H1 (cell line): ENCODE measurements around the gene SLC12A8. TPM values are rescaled to one million over a fixed set of nuclear protein-coding genes. Genes with fewer than 3 reads are reported as not detected.

Source experiments
- CTCF ChIA-PET: fragments of 300-600 bp; sonication (Branson Sonifier 250); formaldehyde crosslinking; loops from one replicate; lab custom pipeline; 2021; ENCODE audit not compliant: partially characterized antibody; lab: Charles Lee
- POLR2A ChIA-PET: fragments of 300-600 bp; sonication (Branson Sonifier 250); formaldehyde crosslinking; loops from one replicate; lab custom pipeline; 2021; ENCODE audit warnings: inconsistent platforms; ENCODE audit not compliant: partially characterized antibody; lab: Charles Lee
- DNase-seq, 2 experiments: peaks; one replicate each; pipeline versions ENCODE4 v3.0.0 to v3.0.0-alpha.2; 2010 to 2022; ENCODE audit warnings: low spot score in 2 of 2, low read depth in 1 of 2, mixed read lengths in 1 of 2
- FAIRE-seq: peaks from 2 replicates; lab custom pipeline; 2011; peaks lifted over from hg19 to GRCh38; lab: Jason Lieb, UNC
- H2AFZ ChIP-seq: 2 replicates; pipeline ENCODE4 v1.8.1; 2012; ENCODE audit warnings: low read length, inconsistent platforms
- H2AK5ac ChIP-seq: 2 replicates; pipeline ENCODE4 v1.6.1; 2013; ENCODE audit warnings: low read depth, low read length
- H2BK120ac ChIP-seq: replicated peaks from 2 replicates; pipeline ENCODE3; 2013; ENCODE audit warnings: low read depth, low read length, inconsistent platforms
- H2BK12ac ChIP-seq: 2 replicates; pipeline ENCODE4 v1.6.1; 2013; ENCODE audit warnings: low read depth, low read length
- H2BK15ac ChIP-seq: 2 replicates; pipeline ENCODE4 v1.6.1; 2013; ENCODE audit warnings: low read length
- H2BK20ac ChIP-seq: 2 replicates; pipeline ENCODE4 v1.6.1; 2013; ENCODE audit warnings: low read length
- H2BK5ac ChIP-seq: 2 replicates; pipeline ENCODE4 v1.6.1; 2013; ENCODE audit warnings: low read depth, low read length
- H3K14ac ChIP-seq: 2 replicates; pipeline ENCODE4 v1.6.1; 2013; ENCODE audit warnings: inconsistent platforms; ENCODE audit not compliant: insufficient read length
- H3K18ac ChIP-seq: 2 replicates; pipeline ENCODE4 v1.6.1; 2013; ENCODE audit warnings: low read length; ENCODE audit errors: extremely low read depth
- H3K23ac ChIP-seq: 2 replicates; pipeline ENCODE4 v1.6.1; 2013; ENCODE audit warnings: inconsistent platforms; ENCODE audit not compliant: insufficient read length
- H3K23me2 ChIP-seq: 2 replicates; pipeline ENCODE4 v1.6.1; 2013; ENCODE audit warnings: low read depth, low read length
- H3K27ac ChIP-seq: 2 replicates; pipeline ENCODE4 v1.6.1; 2011; ENCODE audit warnings: low read depth, low read length, inconsistent platforms
- H3K27me3 ChIP-seq, 4 experiments: replicated peaks in 1 of 4; 1 replicate in 1 of 4; 2 replicates in 3 of 4; pipeline versions ENCODE4 v1.6.1 to v1.8.1; 2011 to 2013; ENCODE audit warnings: low read length in 3 of 4, mild to moderate bottlenecking in 3 of 4, inconsistent platforms in 2 of 4, mixed read lengths in 2 of 4, moderate library complexity in 1 of 4; ENCODE audit not compliant: control insufficient read depth in 3 of 4, insufficient read depth in 3 of 4; ENCODE audit errors: extremely low read depth in 1 of 4
- H3K36me3 ChIP-seq, 4 experiments: 2 replicates each; pipeline versions ENCODE4 v1.6.1 to v1.8.1; 2011 to 2013; ENCODE audit warnings: mild to moderate bottlenecking in 4 of 4, low read length in 3 of 4, moderate library complexity in 2 of 4, control low read depth in 1 of 4, inconsistent platforms in 1 of 4; ENCODE audit not compliant: insufficient read depth in 4 of 4, control insufficient read depth in 2 of 4
- H3K4ac ChIP-seq: replicated peaks from 2 replicates; pipeline ENCODE3; 2013; ENCODE audit warnings: low read length, low read depth, mixed read lengths, inconsistent platforms; ENCODE audit not compliant: insufficient read length
- H3K4me1 ChIP-seq, 4 experiments: replicated peaks in 1 of 4; 1 replicate in 1 of 4; 2 replicates in 3 of 4; pipeline versions ENCODE4 v1.6.1 to v1.8.1; 2011 to 2013; ENCODE audit warnings: low read length in 3 of 4, inconsistent platforms in 2 of 4, mixed read lengths in 1 of 4; ENCODE audit not compliant: insufficient read depth in 4 of 4, control insufficient read depth in 3 of 4
- H3K4me2 ChIP-seq, 2 experiments: 2 replicates each; pipeline versions ENCODE4 v1.6.1 to v1.8.1; 2011 to 2013; ENCODE audit warnings: low read depth in 2 of 2, low read length in 2 of 2, control low read depth in 1 of 2, inconsistent platforms in 1 of 2, mild to moderate bottlenecking in 1 of 2; ENCODE audit not compliant: insufficient read depth in 1 of 2
- H3K4me3 ChIP-seq, 4 experiments: fragments of 200-600, 300-600 bp in 1 of 4; sonication (generic), shearing (Covaris generic), sonication (Bioruptor Twin) in 1 of 4; 2 replicates each; pipeline versions ENCODE4 v1.5.1 to v1.8.1; 2011 to 2016; ENCODE audit warnings: low read length in 4 of 4, low read depth in 3 of 4, control low read depth in 2 of 4, inconsistent platforms in 2 of 4, mild to moderate bottlenecking in 2 of 4, mixed read lengths in 1 of 4, moderate library complexity in 1 of 4; ENCODE audit not compliant: insufficient read depth in 2 of 4; ENCODE audit errors: extremely low read depth in 1 of 4
- H3K56ac ChIP-seq: replicated peaks from 2 replicates; pipeline ENCODE3; 2013; ENCODE audit warnings: low read depth, mild to moderate bottlenecking, mixed read lengths, low read length, inconsistent platforms; ENCODE audit not compliant: insufficient read length
- H3K79me1 ChIP-seq: 2 replicates; pipeline ENCODE4 v1.6.1; 2013; ENCODE audit warnings: low read depth, low read length, control low read depth
- H3K79me2 ChIP-seq, 2 experiments: 2 replicates each; pipeline versions ENCODE4 v1.6.1 to v1.8.1; 2012 to 2013; ENCODE audit warnings: low read length in 2 of 2, mild to moderate bottlenecking in 2 of 2, inconsistent platforms in 1 of 2; ENCODE audit not compliant: insufficient read depth in 2 of 2, control insufficient read depth in 1 of 2
- H3K9ac ChIP-seq, 4 experiments: replicated peaks in 1 of 4; 1 replicate in 1 of 4; 2 replicates in 3 of 4; pipeline versions ENCODE4 v1.6.1 to v1.8.1; 2011 to 2013; ENCODE audit warnings: low read depth in 3 of 4, low read length in 3 of 4, control low read depth in 2 of 4, mild to moderate bottlenecking in 2 of 4, moderate library complexity in 2 of 4, inconsistent platforms in 1 of 4; ENCODE audit errors: extremely low read depth in 1 of 4
- H3K9me3 ChIP-seq, 2 experiments: 2 replicates each; pipeline versions ENCODE4 v1.6.1 to v1.8.1; 2012 to 2013; ENCODE audit warnings: mild to moderate bottlenecking in 2 of 2, moderate library complexity in 2 of 2, control low read depth in 1 of 2, inconsistent platforms in 1 of 2, low read depth in 1 of 2, low read length in 1 of 2, mixed read lengths in 1 of 2; ENCODE audit not compliant: insufficient read depth in 2 of 2
- H4K20me1 ChIP-seq, 2 experiments: replicated peaks in 1 of 2; 2 replicates each; pipeline versions ENCODE3 to v1.8.1; 2011 to 2013; ENCODE audit warnings: inconsistent platforms in 2 of 2, low read length in 2 of 2, mild to moderate bottlenecking in 1 of 2; ENCODE audit not compliant: insufficient read depth in 2 of 2, control insufficient read depth in 1 of 2
- H4K5ac ChIP-seq: 2 replicates; pipeline ENCODE4 v1.6.1; 2013; ENCODE audit warnings: low read length, low read depth, mixed read lengths, inconsistent platforms; ENCODE audit not compliant: insufficient read length
- H4K8ac ChIP-seq: 2 replicates; pipeline ENCODE4 v1.8.0; 2013; ENCODE audit warnings: mild to moderate bottlenecking, moderate library complexity, low read length, inconsistent platforms; ENCODE audit not compliant: insufficient read depth; ENCODE audit errors: extremely low read depth
- H4K91ac ChIP-seq: replicated peaks from 2 replicates; pipeline ENCODE3; 2013; ENCODE audit warnings: low read length, mixed read lengths, inconsistent platforms; ENCODE audit not compliant: insufficient read length
- BCL11A ChIP-seq, 2 experiments: IDR thresholded peaks; one replicate each; pipeline ENCODE4 v1.6.1; 2011; ENCODE audit warnings: low read depth in 2 of 2, low read length in 2 of 2, mild to moderate bottlenecking in 2 of 2
- CBX5 ChIP-seq: fragments of 300-800, 300-1000 bp; sonication (generic); IDR thresholded peaks from 2 replicates; pipeline ENCODE4 v1.7.1; 2016; ENCODE audit warnings: antibody characterized with exemption, low read length, low read depth
- EGR1 ChIP-seq: IDR thresholded peaks from 2 replicates; pipeline ENCODE4 v1.6.1; 2011; ENCODE audit warnings: low read depth, low read length, borderline replicate concordance
- GTF2F1 ChIP-seq: IDR thresholded peaks from 2 replicates; pipeline ENCODE4 v1.6.1; 2012; ENCODE audit warnings: low read depth, low read length, improper control_type of control experiment, borderline replicate concordance
- JUND ChIP-seq: IDR thresholded peaks from 2 replicates; pipeline ENCODE4 v1.6.1; 2011; ENCODE audit warnings: mild to moderate bottlenecking, improper control_type of control experiment, low read length
- KDM5A ChIP-seq: fragments of 200-600 bp; IDR thresholded peaks from 2 replicates; pipeline ENCODE4 v1.7.1; 2012; ENCODE audit warnings: mild to moderate bottlenecking, low read length, inconsistent platforms, mixed read lengths
- MAFK ChIP-seq: IDR thresholded peaks from 2 replicates; pipeline ENCODE4 v1.6.1; 2012; ENCODE audit warnings: low read depth, mild to moderate bottlenecking, improper control_type of control experiment, low read length
- POLR2A ChIP-seq, 2 experiments: IDR thresholded peaks; 1 replicate in 1 of 2; 2 replicates in 1 of 2; pipeline ENCODE4 v1.6.1; 2011; ENCODE audit warnings: low read depth in 2 of 2, low read length in 2 of 2, mild to moderate bottlenecking in 2 of 2; ENCODE audit errors: control extremely low read depth in 1 of 2
- RXRA ChIP-seq: IDR thresholded peaks from 2 replicates; pipeline ENCODE4 v1.6.1; 2011; ENCODE audit warnings: low read depth, mild to moderate bottlenecking, low read length, moderate library complexity; ENCODE audit not compliant: insufficient read depth
- SUZ12 ChIP-seq: fragments of 200-600 bp; sonication (generic); IDR thresholded peaks from 2 replicates; pipeline ENCODE4 v1.6.1; 2012; ENCODE audit warnings: mild to moderate bottlenecking, inconsistent platforms, low read length, moderate library complexity, mixed read lengths
- ZNF274 ChIP-seq: IDR thresholded peaks from 2 replicates; pipeline ENCODE4 v1.7.0; 2012; ENCODE audit warnings: low read length, borderline replicate concordance; ENCODE audit errors: extremely low read depth
- WGBS, 2 experiments: shearing (Covaris generic) in 1 of 2; methylation state at CpG; one replicate each; pipeline versions ENCODE4 v1.1.6 to v1.1.7; 2013 to 2015; ENCODE audit warnings: low lambda C conversion rate in 2 of 2, mixed read lengths in 2 of 2, inconsistent platforms in 1 of 2, low coverage in 1 of 2, missing lambda C conversion rate in 1 of 2; ENCODE audit not compliant: insufficient replicate concordance in 2 of 2, insufficient coverage in 1 of 2, insufficient read length in 1 of 2; ENCODE audit errors: extremely low coverage in 1 of 2, missing lambda C conversion rate in 1 of 2; 5-methylcytosine and 5-hydroxymethylcytosine counted together
- polyA plus RNA-seq, 7 experiments: library from polyadenylated mRNA; depleted of rRNA in 3 of 7; stranded (reverse) in 5 of 7; unstranded in 2 of 7; fragments of >200 nt in 5 of 7; fragments of 200-250 nt in 2 of 7; gene quantifications; 1 replicate in 5 of 7; 2 replicates in 1 of 7; 4 replicates in 1 of 7; pipeline versions ENCODE4 v1.2.1 to v1.2.3, GENCODE V29; 2011 to 2013; ENCODE audit warnings: missing spikeins in 2 of 7, mixed read lengths in 2 of 7
- total RNA-seq: library from RNA; stranded (reverse); fragmentation: NEBNext Ultra II Directional; extraction: Animal tissue kit (Norgen Biotek cat#: 25700); gene quantifications from 2 replicates; pipeline ENCODE4 v1.2.1, GENCODE V29; 2021
- TF ChIP-seq, protein P1 (sequence below): IDR thresholded peaks from 2 replicates; pipeline ENCODE4 v1.6.1; 2012; ENCODE audit warnings: low read length, inconsistent platforms

The SLC12A8 gene
- total and polyA plus RNA-seq, 2 of the 8 experiments (the other 6 are each of a cell fraction or from before 2014, with no cell fraction given): 13.7 to 14.4 TPM

DNA sequence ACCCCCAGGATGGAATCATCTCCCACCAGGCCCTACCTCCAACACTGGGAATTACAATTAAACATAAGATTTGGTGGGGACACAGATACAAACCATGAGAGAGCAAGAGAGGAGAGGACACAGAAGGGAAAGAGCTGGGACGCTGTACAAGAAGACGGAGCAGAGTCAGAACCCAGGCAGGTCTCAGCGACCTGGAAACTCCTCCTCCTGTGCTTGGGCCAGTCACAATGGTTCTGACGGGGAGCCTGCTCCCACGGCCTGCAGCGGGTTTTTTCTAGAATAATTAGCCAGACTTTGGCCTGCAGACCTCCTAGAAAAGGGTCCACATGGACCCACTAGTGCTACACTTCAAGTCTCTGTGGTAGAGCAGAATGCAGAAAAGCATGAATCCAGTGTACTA is 5.6 kb downstream of the SLC12A8 start:
- Histone ChIP-seq H3K9ac (no peak overlapping the region), H2BK20ac (no peak overlapping the region), H3K18ac (no peak overlapping the region), H4K5ac (no peak overlapping the region), H2BK120ac (no peak overlapping the region), H2AFZ (no peak overlapping the region), H3K36me3 (peaks cover 0 to 2% (median 0%) of the 10 kb centered on the region in 4 experiments; a peak in 1 of 8 replicates), H3K23me2 (peaks cover 2% of the 10 kb centered on the region; the same call in 1 of the 2 replicates), H3K79me1 (no peaks in the 10 kb centered on the region), H3K4me1 (peaks cover 0 to 8% (median 4%) of the 10 kb centered on the region in 4 experiments; a peak in 4 of 7 replicates), H3K27ac (no peak overlapping the region), H4K8ac (no peak overlapping the region), H2BK12ac (no peak overlapping the region), H3K56ac (no peak overlapping the region), H3K14ac (no peak overlapping the region), H3K23ac (no peak overlapping the region), H3K4me2 (no peak overlapping the region), H3K79me2 (no peaks in the 10 kb centered on the region), H2BK15ac (no peak overlapping the region), H3K27me3 (no peaks in the 10 kb centered on the region), H3K4me3 (no peak overlapping the region), H3K4ac (no peak overlapping the region), H2AK5ac (no peak overlapping the region), H2BK5ac (no peak overlapping the region), H4K91ac (no peak overlapping the region), H4K20me1 (no peaks in the 10 kb centered on the region), H3K9me3 (no peaks in the 10 kb centered on the region)
- ChIA-PET POLR2A (no interaction called here), CTCF (no interaction called here)
- WGBS, 2 experiments: 84% methylated on average over 6 of the region's 6 CpGs; no CpG with 5 or more reads in 1 of the 2 experiments
- no peak for FAIRE-seq
- no peak for DNase-seq
- TF ChIP-seq POLR2A (IDR thresholded peaks at IDR 0.05; ENCODE audit: control extremely low read depth in 1 of 2, low read depth in 2 of 2, low read length in 2 of 2) (no peak), JUND (no peak), ZNF274 (no peak), GTF2F1 (no peak), MAFK (no peak), KDM5A (no peak), EGR1 (no peak), BCL11A (IDR thresholded peaks at IDR 0.05; ENCODE audit: low read depth in 2 of 2, low read length in 2 of 2) (no peak), CBX5 (no peak), SUZ12 (no peak), RXRA (no peak)
- TF ChIP-seq, protein P1, sequence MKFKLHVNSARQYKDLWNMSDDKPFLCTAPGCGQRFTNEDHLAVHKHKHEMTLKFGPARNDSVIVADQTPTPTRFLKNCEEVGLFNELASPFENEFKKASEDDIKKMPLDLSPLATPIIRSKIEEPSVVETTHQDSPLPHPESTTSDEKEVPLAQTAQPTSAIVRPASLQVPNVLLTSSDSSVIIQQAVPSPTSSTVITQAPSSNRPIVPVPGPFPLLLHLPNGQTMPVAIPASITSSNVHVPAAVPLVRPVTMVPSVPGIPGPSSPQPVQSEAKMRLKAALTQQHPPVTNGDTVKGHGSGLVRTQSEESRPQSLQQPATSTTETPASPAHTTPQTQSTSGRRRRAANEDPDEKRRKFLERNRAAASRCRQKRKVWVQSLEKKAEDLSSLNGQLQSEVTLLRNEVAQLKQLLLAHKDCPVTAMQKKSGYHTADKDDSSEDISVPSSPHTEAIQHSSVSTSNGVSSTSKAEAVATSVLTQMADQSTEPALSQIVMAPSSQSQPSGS: no peak
